ENCODE results near the gene ARL6IP4.

DNA sequence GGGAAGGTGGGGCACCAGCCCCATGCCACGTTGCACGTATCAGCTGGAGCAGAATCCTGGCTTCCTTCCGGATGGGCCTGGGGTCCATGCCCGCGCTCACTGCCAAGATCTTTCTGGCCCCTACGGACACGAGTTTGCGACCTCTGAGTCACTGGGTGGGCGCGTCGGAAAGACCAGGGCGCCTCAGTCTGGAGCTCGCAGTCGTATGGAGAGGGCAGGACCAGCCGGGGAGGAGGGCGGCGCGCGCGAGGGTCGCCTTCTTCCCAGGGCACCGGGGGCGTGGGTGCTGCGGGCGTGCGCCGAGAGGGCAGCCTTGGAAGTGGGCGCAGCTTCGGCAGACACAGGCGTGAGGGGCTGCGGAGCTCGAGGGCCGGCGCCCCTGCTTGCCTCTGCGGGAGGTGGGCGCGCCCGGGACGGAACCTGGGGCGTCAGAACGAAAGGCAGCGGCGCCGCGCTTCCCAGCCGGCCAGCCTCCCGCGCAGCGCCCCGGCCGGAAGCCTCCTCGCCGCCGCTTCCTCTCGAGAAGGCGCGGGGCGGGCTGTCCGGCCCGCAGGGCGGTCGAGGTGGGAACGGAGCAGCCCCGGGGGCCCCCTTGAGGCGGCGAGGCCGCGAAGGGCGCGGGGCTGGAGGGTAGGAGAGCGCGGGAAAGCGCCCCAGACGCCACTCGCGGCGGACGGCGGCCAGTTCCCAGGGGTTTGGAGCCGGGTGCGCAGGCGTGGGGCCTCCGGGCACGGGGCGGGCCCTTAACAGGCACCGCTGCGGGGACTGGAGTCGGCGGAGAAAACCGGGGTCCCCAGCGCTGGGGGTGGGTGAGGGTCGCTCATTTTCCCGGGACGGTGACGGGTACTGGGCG, at the start of gene ARL6IP4:
- TF ChIP-seq, protein P1, sequence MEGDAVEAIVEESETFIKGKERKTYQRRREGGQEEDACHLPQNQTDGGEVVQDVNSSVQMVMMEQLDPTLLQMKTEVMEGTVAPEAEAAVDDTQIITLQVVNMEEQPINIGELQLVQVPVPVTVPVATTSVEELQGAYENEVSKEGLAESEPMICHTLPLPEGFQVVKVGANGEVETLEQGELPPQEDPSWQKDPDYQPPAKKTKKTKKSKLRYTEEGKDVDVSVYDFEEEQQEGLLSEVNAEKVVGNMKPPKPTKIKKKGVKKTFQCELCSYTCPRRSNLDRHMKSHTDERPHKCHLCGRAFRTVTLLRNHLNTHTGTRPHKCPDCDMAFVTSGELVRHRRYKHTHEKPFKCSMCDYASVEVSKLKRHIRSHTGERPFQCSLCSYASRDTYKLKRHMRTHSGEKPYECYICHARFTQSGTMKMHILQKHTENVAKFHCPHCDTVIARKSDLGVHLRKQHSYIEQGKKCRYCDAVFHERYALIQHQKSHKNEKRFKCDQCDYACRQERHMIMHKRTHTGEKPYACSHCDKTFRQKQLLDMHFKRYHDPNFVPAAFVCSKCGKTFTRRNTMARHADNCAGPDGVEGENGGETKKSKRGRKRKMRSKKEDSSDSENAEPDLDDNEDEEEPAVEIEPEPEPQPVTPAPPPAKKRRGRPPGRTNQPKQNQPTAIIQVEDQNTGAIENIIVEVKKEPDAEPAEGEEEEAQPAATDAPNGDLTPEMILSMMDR (IDR thresholded peaks at IDR 0.05), result no peak
- TF ChIP-seq POLR2A (IDR thresholded peaks at IDR 0.05), result peak in 1 of 2 donors; percentile 76
